WTC11 (cell line): Measurements from ENCODE around the gene SPOUT1. TPM values are rescaled to one million over a fixed set of nuclear protein-coding genes. Genes with fewer than 3 reads are reported as not detected.

ENCODE experiments used
- ATAC-seq: fragments of 200-7000 bp; cut with Tn5 transposase; 2 replicates; pipeline ENCODE4 v1.10.0; 2021; ENCODE audit warnings: mild to moderate bottlenecking, moderate library complexity
- CTCF ChIA-PET: fragments of 300-600 bp; sonication (Branson Sonifier 250); formaldehyde crosslinking; loops from one replicate; lab custom pipeline; 2021; ENCODE audit warnings: antibody characterized with exemption; lab: Charles Lee
- POLR2A ChIA-PET: fragments of 350-600 bp; sonication (Branson Sonifier 250); formaldehyde crosslinking; loops from one replicate; lab custom pipeline; 2021; ENCODE audit warnings: antibody characterized with exemption; lab: Charles Lee
- DNase-seq: peaks from one replicate; pipeline ENCODE4 v3.0.0; 2021; ENCODE audit warnings: low spot score
- H3K27ac Mint-ChIP-seq: 2 replicates; pipeline ENCODE4 v1.8.0; 2021; ENCODE audit warnings: mixed read lengths
- H3K27me3 Mint-ChIP-seq: 2 replicates; pipeline ENCODE4 v1.8.0; 2021; ENCODE audit warnings: low read depth, mild to moderate bottlenecking, moderate library complexity, mixed read lengths
- H3K36me3 Mint-ChIP-seq: 2 replicates; pipeline ENCODE4 v1.8.0; 2021; ENCODE audit warnings: mixed read lengths
- H3K4me1 Mint-ChIP-seq: 2 replicates; pipeline ENCODE4 v1.8.0; 2022; ENCODE audit warnings: mixed read lengths
- H3K4me3 Mint-ChIP-seq: 2 replicates; pipeline ENCODE4 v1.8.0; 2021; ENCODE audit warnings: mild to moderate bottlenecking, moderate library complexity, mixed read lengths
- H3K9me3 Mint-ChIP-seq: 2 replicates; pipeline ENCODE4 v1.8.0; 2021; ENCODE audit warnings: mixed read lengths
- FOXK1 ChIP-seq: sonication (generic); formaldehyde crosslinking; IDR thresholded peaks from 2 replicates; pipeline ENCODE4 v1.8.0; 2022; ENCODE audit warnings: mild to moderate bottlenecking, moderate library complexity, missing genetic modification reagents
- IRF2 ChIP-seq: sonication (generic); formaldehyde crosslinking; IDR thresholded peaks from 2 replicates; pipeline ENCODE4 v1.8.0; 2022; ENCODE audit warnings: low read depth, missing genetic modification reagents, borderline replicate concordance
- NFATC4 ChIP-seq: fragments of 250-450 bp; sonication (Bioruptor Pico); IDR thresholded peaks from 2 replicates; pipeline ENCODE4 v1.9.0; 2021; ENCODE audit warnings: mild to moderate bottlenecking
- NFE2L1 ChIP-seq: sonication (generic); formaldehyde crosslinking; IDR thresholded peaks from 2 replicates; pipeline ENCODE4 v1.8.1; 2023; ENCODE audit warnings: missing genetic modification reagents
- NFYB ChIP-seq: sonication (generic); formaldehyde crosslinking; conservative IDR thresholded peaks from 2 replicates; pipeline ENCODE4 v1.8.0; 2022; ENCODE audit warnings: low read depth, missing genetic modification reagents
- NR1H2 ChIP-seq: sonication (generic); formaldehyde crosslinking; IDR thresholded peaks from 2 replicates; pipeline ENCODE4 v1.9.0; 2021; ENCODE audit warnings: mild to moderate bottlenecking, moderate library complexity, missing genetic modification reagents
- NR3C1 ChIP-seq: sonication (generic); formaldehyde crosslinking; conservative IDR thresholded peaks from 2 replicates; pipeline ENCODE4 v1.8.1; 2023; ENCODE audit warnings: low read depth, mild to moderate bottlenecking, missing genetic modification reagents
- SMAD3 ChIP-seq: sonication (generic); formaldehyde crosslinking; IDR thresholded peaks from 2 replicates; pipeline ENCODE4 v1.8.0; 2022; ENCODE audit warnings: missing genetic modification reagents, mild to moderate bottlenecking, borderline replicate concordance
- SMAD4 ChIP-seq: sonication (generic); formaldehyde crosslinking; IDR thresholded peaks from 2 replicates; pipeline ENCODE4 v1.8.0; 2022; ENCODE audit warnings: mild to moderate bottlenecking, missing genetic modification reagents
- TCF7 ChIP-seq: sonication (generic); formaldehyde crosslinking; IDR thresholded peaks from 2 replicates; pipeline ENCODE4 v1.8.0; 2022; ENCODE audit warnings: mild to moderate bottlenecking, low read depth, missing genetic modification reagents, moderate library complexity
- TP53 ChIP-seq: sonication (generic); formaldehyde crosslinking; IDR thresholded peaks from 2 replicates; pipeline ENCODE4 v1.8.1; 2023; ENCODE audit warnings: mild to moderate bottlenecking, missing genetic modification reagents
- ZNF416 ChIP-seq: fragments of 250-450 bp; sonication (Bioruptor Pico); IDR thresholded peaks from 2 replicates; pipeline ENCODE4 v1.9.0; 2021; ENCODE audit warnings: mild to moderate bottlenecking, inconsistent platforms
- total RNA-seq: library from RNA; stranded (reverse); gene quantifications from 3 replicates; pipeline ENCODE4 v1.2.3, GENCODE V29; 2021
- TF ChIP-seq, protein P1 (sequence below): fragments of 250-450 bp; sonication (Bioruptor Pico); IDR thresholded peaks from 2 replicates; pipeline ENCODE4 v1.9.0; 2021; ENCODE audit warnings: mild to moderate bottlenecking
- TF ChIP-seq, protein P2 (sequence below): sonication (generic); formaldehyde crosslinking; IDR thresholded peaks from 2 replicates; pipeline ENCODE4 v1.8.1; 2023; ENCODE audit warnings: mild to moderate bottlenecking, missing genetic modification reagents, borderline replicate concordance
- TF ChIP-seq, protein P3 (sequence below): fragments of 250-450 bp; sonication (Bioruptor Pico); IDR thresholded peaks from 2 replicates; pipeline ENCODE4 v1.9.0; 2021; ENCODE audit warnings: mild to moderate bottlenecking
- TF ChIP-seq, protein P4 (sequence below): sonication (generic); formaldehyde crosslinking; IDR thresholded peaks from 2 replicates; pipeline ENCODE4 v1.8.1; 2022; ENCODE audit warnings: mild to moderate bottlenecking, missing genetic modification reagents, moderate library complexity, borderline replicate concordance
- TF ChIP-seq, protein P5 (sequence below): sonication (generic); formaldehyde crosslinking; IDR thresholded peaks from 2 replicates; pipeline ENCODE4 v1.8.0; 2022; ENCODE audit warnings: mild to moderate bottlenecking, missing genetic modification reagents
- TF ChIP-seq, protein P6 (sequence below): sonication (generic); formaldehyde crosslinking; IDR thresholded peaks from 2 replicates; pipeline ENCODE4 v1.8.1; 2022; ENCODE audit warnings: low read depth, missing genetic modification reagents, borderline replicate concordance
- TF ChIP-seq, protein P7 (sequence below): sonication (generic); formaldehyde crosslinking; IDR thresholded peaks from 2 replicates; pipeline ENCODE4 v1.8.1; 2022; ENCODE audit warnings: mild to moderate bottlenecking, moderate library complexity, missing genetic modification reagents
- TF ChIP-seq, protein P8 (sequence below): sonication (generic); formaldehyde crosslinking; IDR thresholded peaks from 2 replicates; pipeline ENCODE4 v1.8.1; 2023; ENCODE audit warnings: mild to moderate bottlenecking, moderate library complexity, missing genetic modification reagents

SPOUT1 gene
- total RNA-seq, 1 experiment from 2014 or later: 79.3 TPM

DNA sequence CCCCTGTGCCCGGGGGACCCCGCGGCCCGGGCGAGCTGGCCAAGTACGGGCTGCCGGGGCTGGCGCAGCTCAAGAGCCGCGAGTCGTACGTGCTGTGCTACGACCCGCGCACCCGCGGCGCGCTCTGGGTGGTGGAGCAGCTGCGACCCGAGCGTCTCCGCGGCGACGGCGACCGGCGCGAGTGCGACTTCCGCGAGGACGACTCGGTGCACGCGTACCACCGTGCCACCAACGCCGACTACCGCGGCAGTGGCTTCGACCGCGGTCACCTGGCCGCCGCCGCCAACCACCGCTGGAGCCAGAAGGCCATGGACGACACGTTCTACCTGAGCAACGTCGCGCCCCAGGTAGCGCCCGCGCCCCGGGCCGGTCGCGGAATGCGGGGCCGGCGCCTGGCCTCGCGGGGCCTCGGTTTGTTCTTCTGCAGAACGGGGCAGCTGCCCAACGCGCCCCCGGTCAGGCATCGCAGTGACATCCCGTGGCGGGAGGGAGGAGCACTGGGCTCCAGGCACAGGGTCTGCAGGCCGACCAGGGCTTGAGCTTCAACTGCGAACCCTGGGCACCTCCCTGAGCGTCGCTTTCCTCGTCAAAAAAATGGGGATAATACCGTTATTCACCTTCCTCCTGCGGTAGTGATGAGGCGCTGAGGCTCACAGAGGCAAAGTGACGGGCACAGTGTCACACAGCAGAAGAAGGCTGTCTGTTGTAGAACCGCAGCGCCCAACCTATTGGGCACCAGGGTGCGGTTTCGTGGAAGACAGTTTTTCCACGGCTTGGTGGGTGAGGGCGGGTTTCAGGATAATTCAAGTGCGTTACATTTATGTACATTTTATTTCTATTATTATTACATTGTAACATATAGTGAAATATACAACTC, 10.5 kb downstream of the SPOUT1 start:
- Mint-ChIP-seq H3K27me3 (no peaks in the 10 kb centered on the region), H3K27ac (no peak overlapping the region), H3K9me3 (no peaks in the 10 kb centered on the region), H3K4me3 (peak overlapping the region; percentile 71), H3K4me1 (peaks cover 3% of the 10 kb centered on the region), H3K36me3 (peaks cover 16% of the 10 kb centered on the region)
- DNase-seq (peak; percentile 52), ATAC-seq (peak; percentile 13)
- CTCF ChIA-PET: interaction anchor here (0.7 to 3.3 kb wide), 41 partner anchors 9 to 380 kb away, joined by 3 to 40 read pairs (median 5); partner anchors contain the start of genes DOLPP1, KYAT1, MIGA2 and PKN3
- POLR2A ChIA-PET: interaction anchor here (0.7 to 2.8 kb wide), 8 partner anchors 9 to 262 kb away, joined by 3 to 26 read pairs (median 4); partner anchors contain the start of genes DOLPP1, PKN3, SPOUT1 and TBC1D13
- TF ChIP-seq ZNF416: no peak
- TF ChIP-seq NR3C1 (CRISPR knock-in tag): no peak
- TF ChIP-seq, protein P1, sequence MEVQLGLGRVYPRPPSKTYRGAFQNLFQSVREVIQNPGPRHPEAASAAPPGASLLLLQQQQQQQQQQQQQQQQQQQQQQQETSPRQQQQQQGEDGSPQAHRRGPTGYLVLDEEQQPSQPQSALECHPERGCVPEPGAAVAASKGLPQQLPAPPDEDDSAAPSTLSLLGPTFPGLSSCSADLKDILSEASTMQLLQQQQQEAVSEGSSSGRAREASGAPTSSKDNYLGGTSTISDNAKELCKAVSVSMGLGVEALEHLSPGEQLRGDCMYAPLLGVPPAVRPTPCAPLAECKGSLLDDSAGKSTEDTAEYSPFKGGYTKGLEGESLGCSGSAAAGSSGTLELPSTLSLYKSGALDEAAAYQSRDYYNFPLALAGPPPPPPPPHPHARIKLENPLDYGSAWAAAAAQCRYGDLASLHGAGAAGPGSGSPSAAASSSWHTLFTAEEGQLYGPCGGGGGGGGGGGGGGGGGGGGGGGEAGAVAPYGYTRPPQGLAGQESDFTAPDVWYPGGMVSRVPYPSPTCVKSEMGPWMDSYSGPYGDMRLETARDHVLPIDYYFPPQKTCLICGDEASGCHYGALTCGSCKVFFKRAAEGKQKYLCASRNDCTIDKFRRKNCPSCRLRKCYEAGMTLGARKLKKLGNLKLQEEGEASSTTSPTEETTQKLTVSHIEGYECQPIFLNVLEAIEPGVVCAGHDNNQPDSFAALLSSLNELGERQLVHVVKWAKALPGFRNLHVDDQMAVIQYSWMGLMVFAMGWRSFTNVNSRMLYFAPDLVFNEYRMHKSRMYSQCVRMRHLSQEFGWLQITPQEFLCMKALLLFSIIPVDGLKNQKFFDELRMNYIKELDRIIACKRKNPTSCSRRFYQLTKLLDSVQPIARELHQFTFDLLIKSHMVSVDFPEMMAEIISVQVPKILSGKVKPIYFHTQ (CRISPR knock-in tag): no peak
- TF ChIP-seq, protein P2, sequence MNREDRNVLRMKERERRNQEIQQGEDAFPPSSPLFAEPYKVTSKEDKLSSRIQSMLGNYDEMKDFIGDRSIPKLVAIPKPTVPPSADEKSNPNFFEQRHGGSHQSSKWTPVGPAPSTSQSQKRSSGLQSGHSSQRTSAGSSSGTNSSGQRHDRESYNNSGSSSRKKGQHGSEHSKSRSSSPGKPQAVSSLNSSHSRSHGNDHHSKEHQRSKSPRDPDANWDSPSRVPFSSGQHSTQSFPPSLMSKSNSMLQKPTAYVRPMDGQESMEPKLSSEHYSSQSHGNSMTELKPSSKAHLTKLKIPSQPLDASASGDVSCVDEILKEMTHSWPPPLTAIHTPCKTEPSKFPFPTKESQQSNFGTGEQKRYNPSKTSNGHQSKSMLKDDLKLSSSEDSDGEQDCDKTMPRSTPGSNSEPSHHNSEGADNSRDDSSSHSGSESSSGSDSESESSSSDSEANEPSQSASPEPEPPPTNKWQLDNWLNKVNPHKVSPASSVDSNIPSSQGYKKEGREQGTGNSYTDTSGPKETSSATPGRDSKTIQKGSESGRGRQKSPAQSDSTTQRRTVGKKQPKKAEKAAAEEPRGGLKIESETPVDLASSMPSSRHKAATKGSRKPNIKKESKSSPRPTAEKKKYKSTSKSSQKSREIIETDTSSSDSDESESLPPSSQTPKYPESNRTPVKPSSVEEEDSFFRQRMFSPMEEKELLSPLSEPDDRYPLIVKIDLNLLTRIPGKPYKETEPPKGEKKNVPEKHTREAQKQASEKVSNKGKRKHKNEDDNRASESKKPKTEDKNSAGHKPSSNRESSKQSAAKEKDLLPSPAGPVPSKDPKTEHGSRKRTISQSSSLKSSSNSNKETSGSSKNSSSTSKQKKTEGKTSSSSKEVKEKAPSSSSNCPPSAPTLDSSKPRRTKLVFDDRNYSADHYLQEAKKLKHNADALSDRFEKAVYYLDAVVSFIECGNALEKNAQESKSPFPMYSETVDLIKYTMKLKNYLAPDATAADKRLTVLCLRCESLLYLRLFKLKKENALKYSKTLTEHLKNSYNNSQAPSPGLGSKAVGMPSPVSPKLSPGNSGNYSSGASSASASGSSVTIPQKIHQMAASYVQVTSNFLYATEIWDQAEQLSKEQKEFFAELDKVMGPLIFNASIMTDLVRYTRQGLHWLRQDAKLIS (CRISPR knock-in tag): no peak
- peak; percentile 78; the same call in 1 of the 2 replicates for TF ChIP-seq NFE2L1 (CRISPR knock-in tag)
- no peak for TF ChIP-seq NFYB (CRISPR knock-in tag)
- no peak for TF ChIP-seq NR1H2 (CRISPR knock-in tag)
- 0 out of 2 replicates have a peak, but pooled peaks have one; percentile 50 for TF ChIP-seq SMAD3 (CRISPR knock-in tag)
- peak; percentile 87 for TF ChIP-seq TP53 (CRISPR knock-in tag)
- TF ChIP-seq, protein P3, sequence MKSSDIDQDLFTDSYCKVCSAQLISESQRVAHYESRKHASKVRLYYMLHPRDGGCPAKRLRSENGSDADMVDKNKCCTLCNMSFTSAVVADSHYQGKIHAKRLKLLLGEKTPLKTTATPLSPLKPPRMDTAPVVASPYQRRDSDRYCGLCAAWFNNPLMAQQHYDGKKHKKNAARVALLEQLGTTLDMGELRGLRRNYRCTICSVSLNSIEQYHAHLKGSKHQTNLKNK (CRISPR knock-in tag): no peak
- no peak for TF ChIP-seq IRF2 (CRISPR knock-in tag)
- TF ChIP-seq, protein P4, sequence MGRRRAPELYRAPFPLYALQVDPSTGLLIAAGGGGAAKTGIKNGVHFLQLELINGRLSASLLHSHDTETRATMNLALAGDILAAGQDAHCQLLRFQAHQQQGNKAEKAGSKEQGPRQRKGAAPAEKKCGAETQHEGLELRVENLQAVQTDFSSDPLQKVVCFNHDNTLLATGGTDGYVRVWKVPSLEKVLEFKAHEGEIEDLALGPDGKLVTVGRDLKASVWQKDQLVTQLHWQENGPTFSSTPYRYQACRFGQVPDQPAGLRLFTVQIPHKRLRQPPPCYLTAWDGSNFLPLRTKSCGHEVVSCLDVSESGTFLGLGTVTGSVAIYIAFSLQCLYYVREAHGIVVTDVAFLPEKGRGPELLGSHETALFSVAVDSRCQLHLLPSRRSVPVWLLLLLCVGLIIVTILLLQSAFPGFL (CRISPR knock-in tag): no peak
- TF ChIP-seq SMAD4 (CRISPR knock-in tag): no peak
- TF ChIP-seq, protein P5, sequence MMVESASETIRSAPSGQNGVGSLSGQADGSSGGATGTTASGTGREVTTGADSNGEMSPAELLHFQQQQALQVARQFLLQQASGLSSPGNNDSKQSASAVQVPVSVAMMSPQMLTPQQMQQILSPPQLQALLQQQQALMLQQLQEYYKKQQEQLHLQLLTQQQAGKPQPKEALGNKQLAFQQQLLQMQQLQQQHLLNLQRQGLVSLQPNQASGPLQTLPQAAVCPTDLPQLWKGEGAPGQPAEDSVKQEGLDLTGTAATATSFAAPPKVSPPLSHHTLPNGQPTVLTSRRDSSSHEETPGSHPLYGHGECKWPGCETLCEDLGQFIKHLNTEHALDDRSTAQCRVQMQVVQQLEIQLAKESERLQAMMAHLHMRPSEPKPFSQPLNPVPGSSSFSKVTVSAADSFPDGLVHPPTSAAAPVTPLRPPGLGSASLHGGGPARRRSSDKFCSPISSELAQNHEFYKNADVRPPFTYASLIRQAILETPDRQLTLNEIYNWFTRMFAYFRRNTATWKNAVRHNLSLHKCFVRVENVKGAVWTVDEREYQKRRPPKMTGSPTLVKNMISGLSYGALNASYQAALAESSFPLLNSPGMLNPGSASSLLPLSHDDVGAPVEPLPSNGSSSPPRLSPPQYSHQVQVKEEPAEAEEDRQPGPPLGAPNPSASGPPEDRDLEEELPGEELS (CRISPR knock-in tag): peak; percentile 44
- TF ChIP-seq, protein P6, sequence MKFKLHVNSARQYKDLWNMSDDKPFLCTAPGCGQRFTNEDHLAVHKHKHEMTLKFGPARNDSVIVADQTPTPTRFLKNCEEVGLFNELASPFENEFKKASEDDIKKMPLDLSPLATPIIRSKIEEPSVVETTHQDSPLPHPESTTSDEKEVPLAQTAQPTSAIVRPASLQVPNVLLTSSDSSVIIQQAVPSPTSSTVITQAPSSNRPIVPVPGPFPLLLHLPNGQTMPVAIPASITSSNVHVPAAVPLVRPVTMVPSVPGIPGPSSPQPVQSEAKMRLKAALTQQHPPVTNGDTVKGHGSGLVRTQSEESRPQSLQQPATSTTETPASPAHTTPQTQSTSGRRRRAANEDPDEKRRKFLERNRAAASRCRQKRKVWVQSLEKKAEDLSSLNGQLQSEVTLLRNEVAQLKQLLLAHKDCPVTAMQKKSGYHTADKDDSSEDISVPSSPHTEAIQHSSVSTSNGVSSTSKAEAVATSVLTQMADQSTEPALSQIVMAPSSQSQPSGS (CRISPR knock-in tag): no peak
- TF ChIP-seq FOXK1 (CRISPR knock-in tag): peak; percentile 43; the same call in 1 of the 2 replicates
- TF ChIP-seq, protein P7, sequence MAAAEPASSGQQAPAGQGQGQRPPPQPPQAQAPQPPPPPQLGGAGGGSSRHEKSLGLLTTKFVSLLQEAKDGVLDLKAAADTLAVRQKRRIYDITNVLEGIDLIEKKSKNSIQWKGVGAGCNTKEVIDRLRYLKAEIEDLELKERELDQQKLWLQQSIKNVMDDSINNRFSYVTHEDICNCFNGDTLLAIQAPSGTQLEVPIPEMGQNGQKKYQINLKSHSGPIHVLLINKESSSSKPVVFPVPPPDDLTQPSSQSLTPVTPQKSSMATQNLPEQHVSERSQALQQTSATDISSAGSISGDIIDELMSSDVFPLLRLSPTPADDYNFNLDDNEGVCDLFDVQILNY: 0 out of 2 replicates have a peak, but pooled peaks have one; percentile 72
- no peak; the same call in 1 of the 2 replicates for TF ChIP-seq NFATC4
- TF ChIP-seq TCF7 (CRISPR knock-in tag): peak; percentile 26; the same call in 1 of the 2 replicates
- TF ChIP-seq, protein P8, sequence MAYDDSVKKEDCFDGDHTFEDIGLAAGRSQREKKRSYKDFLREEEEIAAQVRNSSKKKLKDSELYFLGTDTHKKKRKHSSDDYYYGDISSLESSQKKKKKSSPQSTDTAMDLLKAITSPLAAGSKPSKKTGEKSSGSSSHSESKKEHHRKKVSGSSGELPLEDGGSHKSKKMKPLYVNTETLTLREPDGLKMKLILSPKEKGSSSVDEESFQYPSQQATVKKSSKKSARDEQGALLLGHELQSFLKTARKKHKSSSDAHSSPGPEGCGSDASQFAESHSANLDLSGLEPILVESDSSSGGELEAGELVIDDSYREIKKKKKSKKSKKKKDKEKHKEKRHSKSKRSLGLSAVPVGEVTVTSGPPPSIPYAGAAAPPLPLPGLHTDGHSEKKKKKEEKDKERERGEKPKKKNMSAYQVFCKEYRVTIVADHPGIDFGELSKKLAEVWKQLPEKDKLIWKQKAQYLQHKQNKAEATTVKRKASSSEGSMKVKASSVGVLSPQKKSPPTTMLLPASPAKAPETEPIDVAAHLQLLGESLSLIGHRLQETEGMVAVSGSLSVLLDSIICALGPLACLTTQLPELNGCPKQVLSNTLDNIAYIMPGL (CRISPR knock-in tag): peak; percentile 91; the same call in 1 of the 2 replicates
